Smooth muscle cell (in vitro differentiated cells): ENCODE measurements around the gene ARL9. TPM values are rescaled to one million over a fixed set of nuclear protein-coding genes. Genes with fewer than 3 reads are reported as not detected.
A peak's percentile ranks its signal among the peaks of the same experiment; 100 is the strongest.

Experiments
- DNase-seq: peaks from one replicate; lab custom pipeline; 2025; ENCODE audit not compliant: unreplicated experiment; lab: John Stamatoyannopoulos, UW
- H2AFZ ChIP-seq: fragments of 200-600 bp; sonication (generic); 2 replicates; pipeline ENCODE4 v1.6.0; 2016; ENCODE audit warnings: antibody characterized with exemption, low read depth, mild to moderate bottlenecking
- H3F3A ChIP-seq: fragments of 200-600 bp; sonication (generic); 2 replicates; pipeline ENCODE4 v1.6.0; 2017; ENCODE audit warnings: antibody characterized with exemption, low read depth
- H3K27ac ChIP-seq: fragments of 200-600 bp; sonication (generic); 2 replicates; pipeline ENCODE4 v1.5.1; 2016; ENCODE audit warnings: low read depth, mild to moderate bottlenecking
- H3K27me3 ChIP-seq: fragments of 200-600 bp; sonication (generic); 2 replicates; pipeline ENCODE4 v1.6.1; 2016; ENCODE audit warnings: low read depth, mild to moderate bottlenecking
- H3K36me3 ChIP-seq: fragments of 200-600 bp; sonication (generic); 2 replicates; pipeline ENCODE4 v1.5.1; 2016; ENCODE audit warnings: low read depth
- H3K4me1 ChIP-seq: fragments of 200-600 bp; sonication (generic); 2 replicates; pipeline ENCODE4 v1.5.1; 2016; ENCODE audit warnings: low read depth
- H3K4me2 ChIP-seq: fragments of 200-600 bp; sonication (generic); 2 replicates; pipeline ENCODE4 v1.6.0; 2016; ENCODE audit warnings: mild to moderate bottlenecking
- H3K4me3 ChIP-seq: fragments of 200-600 bp; sonication (generic); 2 replicates; pipeline ENCODE4 v1.5.1; 2016; ENCODE audit warnings: mild to moderate bottlenecking
- H3K79me2 ChIP-seq: fragments of 200-600 bp; sonication (generic); 2 replicates; pipeline ENCODE4 v1.6.0; 2016; ENCODE audit warnings: low read depth, mild to moderate bottlenecking
- H3K9ac ChIP-seq: fragments of 200-600 bp; sonication (generic); 2 replicates; pipeline ENCODE4 v1.6.0; 2016; ENCODE audit warnings: low read depth
- H3K9me3 ChIP-seq: fragments of 200-600 bp; sonication (generic); replicated peaks from 2 replicates; pipeline ENCODE4 v1.5.1; 2016; ENCODE audit warnings: low read depth
- H4K20me1 ChIP-seq: fragments of 200-600 bp; sonication (generic); 2 replicates; pipeline ENCODE4 v1.6.0; 2016; ENCODE audit warnings: low read depth
- CTCF ChIP-seq: fragments of 200-600 bp; sonication (generic); IDR thresholded peaks from 2 replicates; pipeline ENCODE4 v1.5.1; 2017; ENCODE audit warnings: borderline replicate concordance, mild to moderate bottlenecking, antibody characterized with exemption; ENCODE audit not compliant: insufficient read depth, poor library complexity, severe bottlenecking
- WGBS: methylation state at CpG from one replicate; pipeline ENCODE4 v1.1.7; 2016; ENCODE audit warnings: low lambda C conversion rate; 5-methylcytosine and 5-hydroxymethylcytosine counted together
- polyA plus RNA-seq: library from polyadenylated mRNA; unstranded; fragments of >200 nt; fragmentation: Nextera tagmentation; extraction: Ambion mirVana; gene quantifications from 2 replicates; pipeline ENCODE4 v1.2.1, GENCODE V29; 2016
- total RNA-seq: library from RNA; depleted of rRNA; stranded (reverse); fragments of >200 nt; gene quantifications from 2 replicates; pipeline ENCODE4 v1.2.3, GENCODE V29; 2014

ARL9 gene
- total and polyA plus RNA-seq, 2 experiments from 2014 or later = 0.27 to 1.2 TPM

DNA sequence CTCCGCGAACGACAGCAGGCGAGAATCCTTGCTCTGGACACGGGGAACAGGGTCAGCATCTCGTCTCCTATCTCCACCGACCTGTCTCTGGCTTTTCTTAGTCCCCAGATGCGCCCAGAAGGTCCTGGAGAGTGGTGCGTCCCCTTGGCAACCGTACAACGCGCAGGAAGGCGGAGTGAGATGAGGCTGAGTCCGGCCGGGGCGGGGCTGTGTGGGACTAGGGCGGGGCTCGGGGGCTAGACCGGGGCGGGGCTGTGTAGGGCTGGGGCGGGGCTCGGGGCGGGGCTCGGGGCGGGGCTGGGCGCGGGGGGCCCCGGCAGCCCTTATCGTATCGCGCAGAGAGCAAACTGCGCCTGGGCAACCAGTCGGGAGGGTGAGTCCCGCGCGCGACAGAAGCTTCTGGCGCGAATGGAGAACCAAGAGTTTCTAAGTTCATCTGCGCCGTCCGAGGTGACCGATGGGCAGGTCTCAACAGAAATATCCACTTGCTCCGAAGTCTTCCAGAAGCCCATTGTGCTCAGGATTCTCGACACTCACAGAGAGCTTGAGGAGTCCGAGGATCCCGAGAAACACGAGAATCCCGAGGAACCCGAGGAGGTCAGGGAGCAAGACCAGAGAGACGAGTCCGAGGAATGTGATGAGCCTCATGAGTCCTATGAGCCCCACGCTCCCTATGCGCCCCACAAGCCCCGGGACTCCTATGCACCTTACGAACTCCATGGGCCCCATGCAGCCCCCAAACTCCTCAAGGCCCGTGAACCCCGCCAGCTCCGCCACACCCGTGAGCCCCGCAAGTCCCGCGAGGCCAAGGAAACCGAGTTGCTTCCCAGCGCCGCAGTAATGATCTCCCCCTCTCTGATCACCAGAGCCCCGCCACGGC, 24.9 kb downstream of the ARL9 start:
- H3F3A ChIP-seq = peaks cover 3% of the 10 kb centered on the region
- H2AFZ ChIP-seq = peak overlapping the region; percentile 94
- DNase-seq = peak; percentile 81
- H3K4me1 ChIP-seq = peaks cover 6% of the 10 kb centered on the region
- H3K9ac ChIP-seq = peak overlapping the region; percentile 78
- H3K4me2 ChIP-seq = peak overlapping the region; percentile 90
- H3K79me2 ChIP-seq = no peaks in the 10 kb centered on the region
- WGBS = 9% methylated on average over 50 of the region's 68 CpGs
- no peak overlapping the region for H3K27ac ChIP-seq
- H3K27me3 ChIP-seq = peaks cover 12% of the 10 kb centered on the region
- peak overlapping the region; percentile 71 for H3K4me3 ChIP-seq
- no peak for TF ChIP-seq CTCF
- H3K9me3 ChIP-seq = no peaks in the 10 kb centered on the region
- H3K36me3 ChIP-seq = no peaks in the 10 kb centered on the region
- H4K20me1 ChIP-seq = no peaks in the 10 kb centered on the region

GRCh38 chr4:56531149-56531770, 25.7 kb downstream of the ARL9 start:
- H3K4me2 ChIP-seq = peak overlapping the region; percentile 90
- no peaks in the 10 kb centered on the region for H4K20me1 ChIP-seq
- DNase-seq = no peak
- H3K9ac ChIP-seq = peak overlapping the region; percentile 78
- WGBS = 44% methylated on average over 11 of the region's 11 CpGs
- H3K9me3 ChIP-seq = no peaks in the 10 kb centered on the region
- TF ChIP-seq CTCF = no peak
- peak overlapping the region; percentile 71 for H3K4me3 ChIP-seq
- H3K27me3 ChIP-seq = peaks cover 12% of the 10 kb centered on the region
- H3F3A ChIP-seq = peaks cover 3% of the 10 kb centered on the region
- peak overlapping the region; percentile 92 for H2AFZ ChIP-seq
- no peaks in the 10 kb centered on the region for H3K36me3 ChIP-seq
- no peaks in the 10 kb centered on the region for H3K79me2 ChIP-seq
- peaks cover 6% of the 10 kb centered on the region for H3K4me1 ChIP-seq
- H3K27ac ChIP-seq = no peak overlapping the region

DNA sequence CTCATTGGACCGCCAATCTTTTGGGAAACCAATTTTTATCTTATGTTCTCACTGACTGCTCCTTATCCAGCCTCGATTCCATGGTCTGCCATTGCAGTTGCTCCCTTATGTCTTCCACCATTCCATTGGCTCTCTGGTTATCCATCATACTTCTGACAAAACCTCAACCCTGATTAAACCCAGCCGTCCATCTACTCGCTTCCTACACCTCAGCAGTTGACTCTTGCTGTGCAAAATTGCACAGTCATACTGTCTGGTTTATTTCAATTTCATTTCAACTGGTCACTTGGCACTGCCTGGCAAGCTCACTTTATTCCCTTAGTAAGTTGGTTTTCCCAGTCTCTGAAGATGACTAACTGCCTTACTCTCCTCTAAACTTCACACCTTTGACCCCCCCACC, 26.2 kb downstream of the ARL9 start:
- Histone ChIP-seq H3K27ac (no peak overlapping the region), H3K4me2 (peak overlapping the region; percentile 90), H3K9me3 (no peaks in the 10 kb centered on the region), H3K27me3 (peaks cover 12% of the 10 kb centered on the region), H4K20me1 (no peaks in the 10 kb centered on the region), H3K4me3 (no peak overlapping the region), H3F3A (peaks cover 3% of the 10 kb centered on the region), H3K4me1 (peaks cover 6% of the 10 kb centered on the region), H2AFZ (no peak overlapping the region), H3K9ac (no peak overlapping the region), H3K36me3 (no peaks in the 10 kb centered on the region), H3K79me2 (no peaks in the 10 kb centered on the region)
- no peak for DNase-seq
- TF ChIP-seq CTCF = no peak
- 74% methylated on average over 4 of the region's 4 CpGs for WGBS
